Right atrium auricular region (tissue), 2 donors: Measurements from ENCODE around the gene SLC26A8. TPM values are rescaled to one million over a fixed set of nuclear protein-coding genes. Genes with fewer than 3 reads are reported as not detected.

ENCODE experiments used
- DNase-seq: peaks from one replicate; pipeline ENCODE4 v3.0.0-alpha.2; 2019; ENCODE audit warnings: low spot score
- H3K27ac ChIP-seq, 2 donors: fragments of 200-600 bp; sonication (generic); 1 replicate in 1 of 2; 2 replicates in 1 of 2; pipeline ENCODE4 v1.5.1; 2016 to 2019
- H3K27me3 ChIP-seq, 2 donors: fragments of 200-600 bp; sonication (generic); one replicate each; pipeline versions ENCODE4 v1.5.1 to v1.6.0; 2017 to 2019
- H3K36me3 ChIP-seq: fragments of 200-600 bp; sonication (generic); one replicate; pipeline ENCODE4 v1.5.1; 2016
- H3K4me1 ChIP-seq, 2 donors: fragments of 200-600 bp; sonication (generic); one replicate each; pipeline versions ENCODE4 v1.5.1 to v1.6.0; 2017 to 2019
- H3K4me3 ChIP-seq, 2 donors: fragments of 200-600 bp; sonication (generic); 1 replicate in 1 of 2; 2 replicates in 1 of 2; pipeline ENCODE4 v1.5.1; 2017 to 2019; ENCODE audit warnings: mild to moderate bottlenecking in 1 of 2, moderate library complexity in 1 of 2
- H3K9me3 ChIP-seq, 2 donors: fragments of 200-600 bp; sonication (generic); one replicate each; pipeline ENCODE4 v1.5.1; 2019
- CTCF ChIP-seq, 2 donors: fragments of 200-600 bp; sonication (generic); IDR thresholded peaks; one replicate each; pipeline ENCODE4 v1.5.1; 2019; ENCODE audit warnings: antibody characterized with exemption in 2 of 2
- total RNA-seq, 2 donors: library from RNA; depleted of rRNA; stranded (reverse); fragments of >200 nt; gene quantifications; one replicate each; pipeline ENCODE4 v1.1.0, GENCODE V29; 2016

The SLC26A8 gene
- total RNA-seq, 2 donors from 2014 or later, result not detected

- no peaks in the 10 kb centered on the region for H3K36me3 ChIP-seq
- H3K4me1 ChIP-seq, result no peaks in the 10 kb centered on the region
- no peak overlapping the region for H3K4me3 ChIP-seq
- no peaks in the 10 kb centered on the region for H3K9me3 ChIP-seq
- no peaks in the 10 kb centered on the region for H3K27me3 ChIP-seq
- H3K27ac ChIP-seq, result no peak overlapping the region
- no peak for DNase-seq
- no peak for TF ChIP-seq CTCF (IDR thresholded peaks at IDR 0.05)
Measured at GRCh38 chr6:35905141-35905785, 119.2 kb downstream of the SLC26A8 start.

DNA sequence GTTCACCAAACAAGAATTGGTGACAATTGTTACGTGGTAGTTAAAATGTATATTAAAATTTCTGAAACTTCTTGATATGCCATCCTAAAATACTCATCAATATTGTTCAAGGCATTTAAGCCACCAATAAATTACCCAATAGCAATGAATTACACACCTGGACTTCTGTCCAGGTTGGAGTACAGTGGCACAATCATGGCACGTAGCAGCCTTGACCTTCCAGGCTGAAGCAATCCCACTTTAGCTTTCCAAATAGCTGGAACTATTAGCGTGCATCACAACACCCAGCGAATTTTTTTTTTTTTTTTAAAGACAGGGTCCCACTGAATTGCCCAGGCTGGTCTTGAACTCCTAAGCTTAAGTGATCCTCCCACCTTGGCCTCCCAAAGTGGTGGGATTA lies 120.8 kb downstream of the SLC26A8 start:
- no peak for DNase-seq
- Histone ChIP-seq H3K36me3 (no peaks in the 10 kb centered on the region), H3K4me3 (no peak overlapping the region), H3K27ac (no peak overlapping the region), H3K27me3 (no peaks in the 10 kb centered on the region), H3K9me3 (no peaks in the 10 kb centered on the region), H3K4me1 (no peaks in the 10 kb centered on the region)
- no peak for TF ChIP-seq CTCF (IDR thresholded peaks at IDR 0.05)

DNA sequence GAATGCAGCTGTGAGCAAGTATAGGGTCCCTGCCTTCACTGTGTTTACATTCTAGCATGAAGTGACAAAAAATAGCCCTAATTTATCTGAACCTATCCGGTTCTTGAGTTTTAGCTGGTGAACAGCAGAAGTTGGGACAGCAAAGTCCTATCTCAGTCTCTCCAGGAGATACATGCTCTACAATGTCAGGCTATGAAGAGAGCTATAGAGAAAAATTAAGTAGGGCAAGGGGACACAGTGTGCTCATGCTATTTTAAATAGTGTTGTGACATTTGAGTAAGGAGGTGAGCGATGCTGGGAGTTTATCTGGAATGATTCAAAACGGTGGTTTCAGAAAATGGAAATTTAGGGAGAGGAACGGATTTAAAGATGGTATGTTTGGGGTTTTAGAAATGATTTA lies 124.0 kb downstream of the SLC26A8 start:
- no peak for DNase-seq
- no peaks in the 10 kb centered on the region for H3K27me3 ChIP-seq
- no peak for TF ChIP-seq CTCF (IDR thresholded peaks at IDR 0.05)
- no peak overlapping the region for H3K4me3 ChIP-seq
- H3K27ac ChIP-seq, result no peak overlapping the region
- H3K36me3 ChIP-seq, result no peaks in the 10 kb centered on the region
- no peaks in the 10 kb centered on the region for H3K9me3 ChIP-seq
- no peaks in the 10 kb centered on the region for H3K4me1 ChIP-seq

- Histone ChIP-seq H3K36me3 (no peaks in the 10 kb centered on the region), H3K27ac (no peak overlapping the region), H3K4me3 (no peak overlapping the region), H3K9me3 (no peaks in the 10 kb centered on the region), H3K4me1 (no peaks in the 10 kb centered on the region), H3K27me3 (no peaks in the 10 kb centered on the region)
- TF ChIP-seq CTCF (IDR thresholded peaks at IDR 0.05), result no peak
- DNase-seq, result no peak
Measured at GRCh38 chr6:35898003-35898402, 126.4 kb downstream of the SLC26A8 start.

GRCh38 chr6:35897486-35897885 lies 127.0 kb downstream of the SLC26A8 start:
- DNase-seq, result no peak
- no peaks in the 10 kb centered on the region for H3K27me3 ChIP-seq
- no peaks in the 10 kb centered on the region for H3K9me3 ChIP-seq
- H3K36me3 ChIP-seq, result no peaks in the 10 kb centered on the region
- no peak for TF ChIP-seq CTCF (IDR thresholded peaks at IDR 0.05)
- no peak overlapping the region for H3K4me3 ChIP-seq
- H3K4me1 ChIP-seq, result no peaks in the 10 kb centered on the region
- no peak overlapping the region for H3K27ac ChIP-seq

GRCh38 chr6:35897036-35897435 lies 127.4 kb downstream of the SLC26A8 start:
- TF ChIP-seq CTCF (IDR thresholded peaks at IDR 0.05), result no peak
- H3K27ac ChIP-seq, result no peak overlapping the region
- H3K4me1 ChIP-seq, result no peaks in the 10 kb centered on the region
- H3K4me3 ChIP-seq, result no peak overlapping the region
- no peaks in the 10 kb centered on the region for H3K36me3 ChIP-seq
- no peak for DNase-seq
- no peaks in the 10 kb centered on the region for H3K9me3 ChIP-seq
- H3K27me3 ChIP-seq, result no peaks in the 10 kb centered on the region
